Measurements from ENCODE around the gene RNF187. TPM values are rescaled to one million over a fixed set of nuclear protein-coding genes. Genes with fewer than 3 reads are reported as not detected.

RNF187 gene
- total and polyA plus RNA-seq, 8 donors, result 8.9 to 44.6 (median 27.8) TPM

- Histone ChIP-seq H3K4me3 (peak overlapping the region; percentile 42 to 52 (median 48)), H3K27me3 (peaks cover 0 to 90% (median 46%) of the 10 kb centered on the region in 3 donors), H3K9me3 (no peaks in the 10 kb centered on the region), H3K36me3 (no peaks in the 10 kb centered on the region), H3K4me1 (peaks cover 9 to 47% (median 41%) of the 10 kb centered on the region in 4 donors), H3K27ac (peak overlapping the region in 4 of 5 donors; percentile 77 to 89 (median 85))
- DNase-seq, result peak; percentile 41 to 88
- TF ChIP-seq EP300 (IDR thresholded peaks at IDR 0.05) (no peak), POLR2AphosphoS5 (IDR thresholded peaks at IDR 0.05) (no peak), POLR2A (IDR thresholded peaks at IDR 0.05) (no peak)
- TF ChIP-seq, protein P1, sequence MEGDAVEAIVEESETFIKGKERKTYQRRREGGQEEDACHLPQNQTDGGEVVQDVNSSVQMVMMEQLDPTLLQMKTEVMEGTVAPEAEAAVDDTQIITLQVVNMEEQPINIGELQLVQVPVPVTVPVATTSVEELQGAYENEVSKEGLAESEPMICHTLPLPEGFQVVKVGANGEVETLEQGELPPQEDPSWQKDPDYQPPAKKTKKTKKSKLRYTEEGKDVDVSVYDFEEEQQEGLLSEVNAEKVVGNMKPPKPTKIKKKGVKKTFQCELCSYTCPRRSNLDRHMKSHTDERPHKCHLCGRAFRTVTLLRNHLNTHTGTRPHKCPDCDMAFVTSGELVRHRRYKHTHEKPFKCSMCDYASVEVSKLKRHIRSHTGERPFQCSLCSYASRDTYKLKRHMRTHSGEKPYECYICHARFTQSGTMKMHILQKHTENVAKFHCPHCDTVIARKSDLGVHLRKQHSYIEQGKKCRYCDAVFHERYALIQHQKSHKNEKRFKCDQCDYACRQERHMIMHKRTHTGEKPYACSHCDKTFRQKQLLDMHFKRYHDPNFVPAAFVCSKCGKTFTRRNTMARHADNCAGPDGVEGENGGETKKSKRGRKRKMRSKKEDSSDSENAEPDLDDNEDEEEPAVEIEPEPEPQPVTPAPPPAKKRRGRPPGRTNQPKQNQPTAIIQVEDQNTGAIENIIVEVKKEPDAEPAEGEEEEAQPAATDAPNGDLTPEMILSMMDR (IDR thresholded peaks at IDR 0.05), result peak in 3 of 7 experiments; percentile 50 to 74 (median 65)
- WGBS, 5 donors, result 8 to 10% (median 9%) methylated on average over 39 to 41 of the region's 41 CpGs
- intact Hi-C loops (cut with DNase I; ENCODE audit: low total_unique reads), result no loop called here
Measured at GRCh38 chr1:228459091-228459993, 27.8 kb upstream of the RNF187 start.

GRCh38 chr1:228460821-228461220 lies 26.4 kb upstream of the RNF187 start:
- H3K4me1 ChIP-seq, result peaks cover 9 to 55% (median 50%) of the 10 kb centered on the region in 4 donors
- TF ChIP-seq, protein P1 (IDR thresholded peaks at IDR 0.05), result no peak
- TF ChIP-seq POLR2A (IDR thresholded peaks at IDR 0.05) (no peak), POLR2AphosphoS5 (IDR thresholded peaks at IDR 0.05) (no peak), EP300 (IDR thresholded peaks at IDR 0.05) (no peak)
- no peaks in the 10 kb centered on the region for H3K9me3 ChIP-seq
- no peak overlapping the region for H3K27ac ChIP-seq
- WGBS, 5 donors, result 75 to 86% (median 77%) methylated on average over 2 of the region's 2 CpGs
- intact Hi-C loops (cut with DNase I; ENCODE audit: low total_unique reads), result no loop called here
- no peak for DNase-seq
- H3K27me3 ChIP-seq, result peaks cover 0 to 98% (median 61%) of the 10 kb centered on the region in 3 donors
- no peaks in the 10 kb centered on the region for H3K36me3 ChIP-seq
- H3K4me3 ChIP-seq, result no peak overlapping the region

DNA sequence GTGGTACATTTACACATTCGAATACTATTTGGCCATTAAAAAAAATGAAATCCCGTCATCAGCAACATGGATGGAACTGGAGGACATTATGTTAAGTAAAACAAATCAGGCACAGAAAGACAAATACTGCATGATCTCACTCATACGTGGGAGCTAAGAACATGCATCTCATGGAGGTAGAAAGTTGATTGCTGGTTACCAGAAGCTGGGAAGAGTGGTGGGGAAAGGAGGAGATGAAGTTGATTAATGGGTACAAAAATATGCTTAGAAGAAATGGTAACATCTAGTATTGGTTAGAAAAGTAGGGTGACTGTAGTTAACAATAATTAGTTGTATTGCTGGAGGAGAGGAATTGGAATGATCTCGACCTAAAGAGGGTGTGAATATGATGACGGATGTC lies 24.6 kb upstream of the RNF187 start:
- 76 to 80% (median 77%) methylated on average over 5 of the region's 5 CpGs for WGBS, 5 donors
- no peak for DNase-seq

GRCh38 chr1:228463009-228463558 lies 24.1 kb upstream of the RNF187 start:
- Histone ChIP-seq H3K27ac (peak overlapping the region in 2 of 5 donors; percentile 41 to 46), H3K36me3 (no peaks in the 10 kb centered on the region), H3K4me1 (peaks cover 9 to 42% (median 35%) of the 10 kb centered on the region in 4 donors), H3K4me3 (peak overlapping the region in 1 of 4 donors; percentile 13), H3K9me3 (no peaks in the 10 kb centered on the region), H3K27me3 (peaks cover 0 to 99% (median 69%) of the 10 kb centered on the region in 3 donors)
- TF ChIP-seq EP300 (IDR thresholded peaks at IDR 0.05) (no peak), POLR2AphosphoS5 (IDR thresholded peaks at IDR 0.05) (no peak)
- intact Hi-C loops (cut with DNase I; ENCODE audit: low total_unique reads), result no loop called here
- 48 to 60% (median 54%) methylated on average over 7 of the region's 7 CpGs for WGBS, 5 donors
- no peak for DNase-seq

More for the DNA sequence above, 24.6 kb upstream of the RNF187 start:
- Histone ChIP-seq H3K4me3 (no peak overlapping the region), H3K27me3 (peaks cover 0 to 99% (median 71%) of the 10 kb centered on the region in 3 donors), H3K27ac (no peak overlapping the region), H3K4me1 (peaks cover 9 to 47% (median 41%) of the 10 kb centered on the region in 4 donors), H3K36me3 (no peaks in the 10 kb centered on the region), H3K9me3 (no peaks in the 10 kb centered on the region)
- TF ChIP-seq, protein P1 (IDR thresholded peaks at IDR 0.05), result no peak
- TF ChIP-seq EP300 (IDR thresholded peaks at IDR 0.05), result no peak
- intact Hi-C loops (cut with DNase I; ENCODE audit: low total_unique reads), result no loop called here

Measured in stomach (tissue), 9 donors.